HepG2 (cell line): ENCODE measurements around the gene LTB4R2. TPM values are rescaled to one million over a fixed set of nuclear protein-coding genes. Genes with fewer than 3 reads are reported as not detected.

ENCODE experiments used
- AGO2 ChIP-seq: fragments of 200-400 bp; formaldehyde crosslinking; optimal IDR thresholded peaks from 2 replicates; pipeline ENCODE3; 2017; ENCODE audit warnings: mild to moderate bottlenecking, low read depth, low read length, moderate library complexity
- ESRRA ChIP-seq: sonication (generic); formaldehyde crosslinking; IDR thresholded peaks from 2 replicates; pipeline ENCODE4 v1.5.1; 2020; ENCODE audit warnings: mild to moderate bottlenecking, low read depth, missing genetic modification reagents
- GABPA ChIP-seq, 2 experiments: IDR thresholded peaks; 2 replicates each; pipeline ENCODE4 v1.6.1; 2011 to 2016; ENCODE audit warnings: low read depth in 2 of 2, low read length in 1 of 2, missing biosample characterization in 1 of 2, missing genetic modification characterization in 1 of 2
- IRF2 ChIP-seq: IDR thresholded peaks from 2 replicates; pipeline ENCODE4 v1.6.1; 2018; ENCODE audit warnings: missing genetic modification reagents, missing compliant biosample characterization
- PITX1 ChIP-seq: sonication (generic); formaldehyde crosslinking; IDR thresholded peaks from 2 replicates; pipeline ENCODE4 v1.5.1; 2020; ENCODE audit warnings: mild to moderate bottlenecking, missing genetic modification reagents
- POLR2G ChIP-seq: fragments of 200-400 bp; formaldehyde crosslinking; IDR thresholded peaks from 2 replicates; pipeline ENCODE4 v1.6.1; 2018; ENCODE audit warnings: mild to moderate bottlenecking, low read depth, low read length, moderate library complexity
- RBFOX2 ChIP-seq: fragments of 200-400 bp; formaldehyde crosslinking; IDR thresholded peaks from 2 replicates; pipeline ENCODE4 v1.6.1; 2017; ENCODE audit warnings: low read depth, mild to moderate bottlenecking, low read length
- RBM22 ChIP-seq: fragments of 200-400 bp; formaldehyde crosslinking; optimal IDR thresholded peaks from 2 replicates; pipeline ENCODE3; 2017; ENCODE audit warnings: mild to moderate bottlenecking, low read length, moderate library complexity
- SMAD1 ChIP-seq: sonication (generic); formaldehyde crosslinking; IDR thresholded peaks from 2 replicates; pipeline ENCODE4 v1.4.0; 2020; ENCODE audit warnings: missing genetic modification reagents, low read depth, mild to moderate bottlenecking, borderline replicate concordance
- SYNCRIP ChIP-seq: fragments of 200-400 bp; formaldehyde crosslinking; IDR thresholded peaks from 2 replicates; pipeline ENCODE4 v1.6.1; 2018; ENCODE audit warnings: mild to moderate bottlenecking, low read depth, low read length; ENCODE audit not compliant: insufficient read depth
- ZMYM3 ChIP-seq: sonication (generic); formaldehyde crosslinking; IDR thresholded peaks from 2 replicates; pipeline ENCODE4 v1.5.1; 2020; ENCODE audit warnings: mild to moderate bottlenecking, missing genetic modification reagents
- ZNF343 ChIP-seq: sonication (generic); formaldehyde crosslinking; IDR thresholded peaks from 2 replicates; pipeline ENCODE4 v1.4.0; 2020; ENCODE audit warnings: mild to moderate bottlenecking, missing genetic modification reagents
- ZNF552 ChIP-seq: sonication (generic); formaldehyde crosslinking; IDR thresholded peaks from 2 replicates; pipeline ENCODE4 v1.9.0; 2022; ENCODE audit warnings: missing genetic modification reagents, mild to moderate bottlenecking, borderline replicate concordance
- ZNF703 ChIP-seq: sonication (generic); formaldehyde crosslinking; IDR thresholded peaks from 2 replicates; pipeline ENCODE4 v1.5.1; 2020; ENCODE audit warnings: missing genetic modification reagents, mild to moderate bottlenecking, moderate library complexity, borderline replicate concordance
- ZNF709 ChIP-seq: sonication (generic); formaldehyde crosslinking; IDR thresholded peaks from 2 replicates; pipeline ENCODE4 v1.5.0; 2020; ENCODE audit warnings: mild to moderate bottlenecking, missing genetic modification reagents
- polyA plus RNA-seq, 8 experiments: library from polyadenylated mRNA; depleted of rRNA in 3 of 8; stranded (reverse) in 7 of 8; unstranded in 1 of 8; fragments of >200 nt; fragmentation: Illumina TruSeq in 4 of 8; extraction: Trizol in 4 of 8; gene quantifications; 2 replicates each; pipeline versions ENCODE4 v1.2.1 to v1.2.3, GENCODE V29; 2011 to 2016; ENCODE audit warnings: low read depth in 4 of 8, missing spikeins in 1 of 8, mixed read lengths in 1 of 8; ENCODE audit not compliant: insufficient read depth in 1 of 8
- total RNA-seq, 5 experiments: library from RNA; depleted of rRNA; stranded (reverse); fragments of >200 nt; fragmentation: Illumina TruSeq; extraction: Trizol; gene quantifications; 2 replicates each; pipeline ENCODE4 v1.2.3, GENCODE V29; 2016; ENCODE audit warnings: low read depth in 1 of 5

Gene LTB4R2
- total and polyA plus RNA-seq, 2 of the 13 experiments (the other 11 are each of a cell fraction or from before 2014, with no cell fraction given), result 3.9 to 6.9 TPM

GRCh38 chr14:24264298-24264697 is 45.6 kb upstream of the LTB4R2 start (continued):
- TF ChIP-seq SMAD1 (CRISPR knock-in tag) (peak; percentile 48; the same call in 1 of the 2 replicates), RBFOX2 (0 out of 2 replicates have a peak, but pooled peaks have one; percentile 4), SYNCRIP (no peak), RBM22 (peak; percentile 37), POLR2G (peak; percentile 16; the same call in 1 of the 2 replicates), ZNF343 (CRISPR knock-in tag) (0 out of 2 replicates have a peak, but pooled peaks have one; percentile 6), IRF2 (CRISPR knock-in tag) (no peak), ZMYM3 (no peak), PITX1 (CRISPR knock-in tag) (no peak), AGO2 (peak; percentile 39), ZNF552 (no peak), ESRRA (no peak), ZNF703 (CRISPR knock-in tag) (no peak), GABPA (IDR thresholded peaks at IDR 0.05; ENCODE audit: low read depth, low read length) (no peak), GABPA (CRISPR knock-in tag; IDR thresholded peaks at IDR 0.05; ENCODE audit: low read depth) (no peak), ZNF709 (no peak)
